Amygdala (tissue), 56 donors: ENCODE measurements around the gene DTNBP1.

Experiments
- DNase-seq, 56 donors: peaks; one replicate each; lab custom pipeline; 2025; lab: John Stamatoyannopoulos, UW

DTNBP1 gene

GRCh38 chr6:15626878-15627674, 35.8 kb downstream of the DTNBP1 start:
- DNase-seq = no peak

GRCh38 chr6:15626160-15626559, 36.7 kb downstream of the DTNBP1 start:
- no peak for DNase-seq

- no peak for DNase-seq
These were observed 39.3 kb downstream of the DTNBP1 start for GRCh38 chr6:15623276-15624116.

- no peak for DNase-seq
These were observed 40.6 kb downstream of the DTNBP1 start for GRCh38 chr6:15622045-15622740.

GRCh38 chr6:15621203-15622044, 41.4 kb downstream of the DTNBP1 start:
- DNase-seq = peak in 2 of 56 donors; percentile 11 to 48

- no peak for DNase-seq
These were observed 42.2 kb downstream of the DTNBP1 start for GRCh38 chr6:15620611-15621010.

- no peak for DNase-seq
These were observed 43.5 kb downstream of the DTNBP1 start for GRCh38 chr6:15619330-15619729.

GRCh38 chr6:15618685-15619084, 44.1 kb downstream of the DTNBP1 start:
- DNase-seq = no peak

- DNase-seq = no peak
These were observed 46.6 kb downstream of the DTNBP1 start for GRCh38 chr6:15616261-15616660.

GRCh38 chr6:15615802-15616201, 47.0 kb downstream of the DTNBP1 start:
- DNase-seq = no peak

- DNase-seq = no peak
These were observed 48.6 kb downstream of the DTNBP1 start for GRCh38 chr6:15614277-15614676.

- no peak for DNase-seq
These were observed 54.4 kb downstream of the DTNBP1 start for GRCh38 chr6:15608396-15608795.

- no peak for DNase-seq
These were observed 55.2 kb downstream of the DTNBP1 start for GRCh38 chr6:15607603-15608002.

GRCh38 chr6:15606347-15606746, 56.5 kb downstream of the DTNBP1 start:
- no peak for DNase-seq

- DNase-seq = no peak
These were observed 58.0 kb downstream of the DTNBP1 start for GRCh38 chr6:15604843-15605242.

- no peak for DNase-seq
These were observed 60.7 kb downstream of the DTNBP1 start for GRCh38 chr6:15602154-15602553.

- DNase-seq = no peak
These were observed 64.5 kb downstream of the DTNBP1 start for GRCh38 chr6:15598273-15598798.

GRCh38 chr6:15596186-15596896, 66.5 kb downstream of the DTNBP1 start:
- DNase-seq = no peak

- no peak for DNase-seq
These were observed 67.2 kb downstream of the DTNBP1 start for GRCh38 chr6:15595461-15596173.
